ENCODE results near the gene KANK2. TPM values are rescaled to one million over a fixed set of nuclear protein-coding genes. Genes with fewer than 3 reads are reported as not detected.
A peak's percentile ranks its signal among the peaks of the same experiment; 100 is the strongest.

The KANK2 gene
- total and polyA plus RNA-seq, 2 of the 4 experiments (the other 2 are of a cell fraction): 104 to 176 TPM

- Histone ChIP-seq H3K79me1 (ENCODE audit: low read depth in 1 of 2, low read length in 2 of 2) (peaks cover 21 to 51% of the 10 kb centered on the region in 2 experiments), H2AK9ac (replicated peaks; ENCODE audit: low read depth, low read length, poor library complexity) (peak overlapping the region; percentile 69), H3K4ac (ENCODE audit: low read depth, low read length) (peak overlapping the region; percentile 100), H4K8ac (ENCODE audit: low read depth in 2 of 2, low read length in 2 of 2) (peak overlapping the region; percentile 57 to 97; a peak in 2 of 4 replicates), H3K4me3 (ENCODE audit: insufficient read depth, low read depth, low read length) (no peak overlapping the region), H2BK120ac (ENCODE audit: low read depth, low read length) (peak overlapping the region; percentile 100), H3K23ac (ENCODE audit: low read depth, low read length) (peak overlapping the region; percentile 39; the same call in 1 of the 2 replicates), H3K18ac (ENCODE audit: low read depth, low read length) (peak overlapping the region; percentile 83), H3K56ac (ENCODE audit: extremely low read depth, insufficient read depth, low read length) (peak overlapping the region; percentile 27; the same call in 1 of the 2 replicates), H4K5ac (ENCODE audit: low read depth, low read length) (peak overlapping the region; percentile 97; the same call in 1 of the 2 replicates), H2AFZ (replicated peaks; ENCODE audit: low read length, poor library complexity) (no peak overlapping the region), H3K36me3 (ENCODE audit: control insufficient read depth, insufficient read depth, low read length) (peaks cover 1% of the 10 kb centered on the region; the same call in 1 of the 2 replicates), H2BK20ac (ENCODE audit: low read depth, low read length) (peak overlapping the region; percentile 85), H3K9ac (ENCODE audit: low read depth, low read length) (no peak overlapping the region), H3K9me3 (ENCODE audit: control insufficient read depth, insufficient read depth, low read length) (peaks cover 4% of the 10 kb centered on the region; the same call in 1 of the 2 replicates), H3K27me3 (ENCODE audit: control insufficient read depth, insufficient read depth, low read length) (no peaks in the 10 kb centered on the region), H4K91ac (ENCODE audit: insufficient read depth, low read depth, low read length) (peak overlapping the region; percentile 100), H2BK5ac (ENCODE audit: low read depth, low read length, poor library complexity, severe bottlenecking) (peak overlapping the region; percentile 100), H4K20me1 (ENCODE audit: insufficient read depth, low read length) (no peaks in the 10 kb centered on the region), H3K4me2 (ENCODE audit: low read depth, low read length) (no peak overlapping the region), H2AK5ac (ENCODE audit: low read depth, low read length) (peak overlapping the region; percentile 78), H3K9me1 (ENCODE audit: insufficient read depth, low read length) (peaks cover 14% of the 10 kb centered on the region), H2BK15ac (ENCODE audit: low read depth, low read length) (peak overlapping the region; percentile 96; the same call in 2 of the 3 replicates), H3K14ac (replicated peaks; ENCODE audit: low read depth, low read length) (no peak overlapping the region), H3K27ac (ENCODE audit: insufficient read depth, low read length) (peak overlapping the region; percentile 98; the same call in 1 of the 2 replicates), H3K4me1 (ENCODE audit: control insufficient read depth, insufficient read depth, low read length) (peaks cover 28% of the 10 kb centered on the region)
- no peak for ATAC-seq (ENCODE audit: low read depth)
- ChIA-PET POLR2A (ENCODE audit: unreplicated experiment) (no interaction called here), CTCF (no interaction called here)
- dilution Hi-C loops (cut with HindIII; ENCODE audit: low sequenced_read_pairs, unreplicated experiment) (no loop called here), in situ Hi-C loops (cut with MboI; ENCODE audit: low sequenced_read_pairs) (no loop called here), intact Hi-C loops (cut with micrococcal nuclease) (no loop called here)
- no peak for DNase-seq
- TF ChIP-seq RCOR1 (IDR thresholded peaks at IDR 0.05; ENCODE audit: insufficient replicate concordance, low read length) (peak; percentile 74), POLR2A (IDR thresholded peaks at IDR 0.05; ENCODE audit: low read depth, low read length) (no peak), SMC3 (IDR thresholded peaks at IDR 0.05; ENCODE audit: low read depth, low read length) (no peak), USF2 (IDR thresholded peaks at IDR 0.05; ENCODE audit: low read depth, low read length) (no peak), MAZ (IDR thresholded peaks at IDR 0.05; ENCODE audit: borderline replicate concordance, low read depth, low read length) (no peak), RFX5 (IDR thresholded peaks at IDR 0.05; ENCODE audit: low read depth, low read length) (no peak), RAD21 (IDR thresholded peaks at IDR 0.05; ENCODE audit: low read length) (no peak), BHLHE40 (IDR thresholded peaks at IDR 0.05; ENCODE audit: low read depth, low read length) (no peak)
- no TSS peak for BruUV-seq (replicated peaks)
- WGBS, 2 experiments (ENCODE audit: extremely low coverage in 2 of 2, insufficient read length in 1 of 2): no CpG with 5 or more reads among the region's 3 CpGs
These were observed 51.8 kb downstream of the KANK2 start for GRCh38 chr19:11145536-11145924.

Measured in IMR-90 (cell line).